ENCODE results near the gene RPS6KA2.

RPS6KA2 gene

GRCh38 chr6:166650824-166651807 is 24.1 kb upstream of the RPS6KA2 start:
- H3K36me3 ChIP-seq (ENCODE audit: control insufficient read depth in 4 of 4, insufficient read depth in 4 of 4, low read length in 3 of 4) = no peaks in the 10 kb centered on the region
- peaks cover 0 to 26% (median 11%) of the 10 kb centered on the region in 5 experiments for H3K27me3 ChIP-seq (replicated peaks in 2 of 5; ENCODE audit: control insufficient read depth in 4 of 5, insufficient read depth in 5 of 5, low read length in 4 of 5)
- H3K9me3 ChIP-seq (ENCODE audit: control extremely low read depth in 1 of 5, control insufficient read depth in 4 of 5, insufficient read depth in 2 of 5, low read depth in 1 of 5, low read length in 4 of 5) = no peaks in the 10 kb centered on the region
- peaks cover 0 to 3% (median under 1%) of the 10 kb centered on the region in 4 experiments for H3K4me1 ChIP-seq (ENCODE audit: control extremely low read depth in 1 of 4, control insufficient read depth in 4 of 4, insufficient read depth in 4 of 4, low read length in 3 of 4)
- 90% methylated on average over 7 of the region's 12 CpGs for WGBS (ENCODE audit: insufficient coverage)
- no peak overlapping the region for H3K27ac ChIP-seq (ENCODE audit: insufficient read depth in 1 of 2, low read depth in 1 of 2, low read length in 2 of 2, poor library complexity in 1 of 2, severe bottlenecking in 2 of 2)
- no peak overlapping the region for H3K4me3 ChIP-seq (ENCODE audit: control insufficient read depth in 1 of 7, extremely low read depth in 1 of 7, insufficient read depth in 4 of 7, low read depth in 2 of 7, low read length in 6 of 7)
- POLR2A ChIA-PET = interaction anchor here (0.6 kb wide), 1 partner anchor 94 kb away, joined by 3 read pairs; no protein-coding TSS in a partner anchor
- no peak for DNase-seq
- CTCF ChIA-PET = no interaction called here

- Histone ChIP-seq H3K36me3 (ENCODE audit: control insufficient read depth in 4 of 4, insufficient read depth in 4 of 4, low read length in 3 of 4) (no peaks in the 10 kb centered on the region), H3K9me3 (ENCODE audit: control extremely low read depth in 1 of 5, control insufficient read depth in 4 of 5, insufficient read depth in 2 of 5, low read depth in 1 of 5, low read length in 4 of 5) (no peaks in the 10 kb centered on the region), H3K4me1 (ENCODE audit: control extremely low read depth in 1 of 4, control insufficient read depth in 4 of 4, insufficient read depth in 4 of 4, low read length in 3 of 4) (no peaks in the 10 kb centered on the region), H3K27me3 (replicated peaks in 2 of 5; ENCODE audit: control insufficient read depth in 4 of 5, insufficient read depth in 5 of 5, low read length in 4 of 5) (peaks cover 0 to 15% (median 9%) of the 10 kb centered on the region in 5 experiments), H3K4me3 (ENCODE audit: control insufficient read depth in 1 of 7, extremely low read depth in 1 of 7, insufficient read depth in 4 of 7, low read depth in 2 of 7, low read length in 6 of 7) (no peak overlapping the region), H3K27ac (ENCODE audit: insufficient read depth in 1 of 2, low read depth in 1 of 2, low read length in 2 of 2, poor library complexity in 1 of 2, severe bottlenecking in 2 of 2) (no peak overlapping the region)
- CTCF ChIA-PET = no interaction called here
- POLR2A ChIA-PET = interaction anchor here (0.6 kb wide), 1 partner anchor 95 kb away, joined by 3 read pairs; no protein-coding TSS in a partner anchor
- WGBS (ENCODE audit: insufficient coverage) = no CpG with 5 or more reads among the region's 3 CpGs
- no peak for DNase-seq
Observed at GRCh38 chr6:166650047-166650446, 23.0 kb upstream of the RPS6KA2 start.

GRCh38 chr6:166648846-166649245 is 21.8 kb upstream of the RPS6KA2 start:
- H3K36me3 ChIP-seq (ENCODE audit: control insufficient read depth in 4 of 4, insufficient read depth in 4 of 4, low read length in 3 of 4) = no peaks in the 10 kb centered on the region
- WGBS (ENCODE audit: insufficient coverage) = 84% methylated on average over 9 of the region's 9 CpGs
- no peak overlapping the region for H3K27ac ChIP-seq (ENCODE audit: insufficient read depth in 1 of 2, low read depth in 1 of 2, low read length in 2 of 2, poor library complexity in 1 of 2, severe bottlenecking in 2 of 2)
- H3K27me3 ChIP-seq (replicated peaks in 2 of 5; ENCODE audit: control insufficient read depth in 4 of 5, insufficient read depth in 5 of 5, low read length in 4 of 5) = peaks cover 0 to 18% (median 3%) of the 10 kb centered on the region in 5 experiments
- H3K9me3 ChIP-seq (ENCODE audit: control extremely low read depth in 1 of 5, control insufficient read depth in 4 of 5, insufficient read depth in 2 of 5, low read depth in 1 of 5, low read length in 4 of 5) = peaks cover 0 to 2% (median 0%) of the 10 kb centered on the region in 5 experiments
- ChIA-PET POLR2A (no interaction called here), CTCF (no interaction called here)
- no peaks in the 10 kb centered on the region for H3K4me1 ChIP-seq (ENCODE audit: control extremely low read depth in 1 of 4, control insufficient read depth in 4 of 4, insufficient read depth in 4 of 4, low read length in 3 of 4)
- no peak overlapping the region for H3K4me3 ChIP-seq (ENCODE audit: control insufficient read depth in 1 of 7, extremely low read depth in 1 of 7, insufficient read depth in 4 of 7, low read depth in 2 of 7, low read length in 6 of 7)
- DNase-seq = no peak

- POLR2A ChIA-PET = no interaction called here
Observed at GRCh38 chr6:166647896-166648295, 20.8 kb upstream of the RPS6KA2 start.

GRCh38 chr6:166646716-166647115 is 19.7 kb upstream of the RPS6KA2 start:
- 91% methylated on average over 9 of the region's 9 CpGs for WGBS (ENCODE audit: insufficient coverage)
- Histone ChIP-seq H3K27me3 (replicated peaks in 2 of 5; ENCODE audit: control insufficient read depth in 4 of 5, insufficient read depth in 5 of 5, low read length in 4 of 5) (peaks cover 0 to 11% (median 0%) of the 10 kb centered on the region in 5 experiments), H3K4me3 (ENCODE audit: control insufficient read depth in 1 of 7, extremely low read depth in 1 of 7, insufficient read depth in 4 of 7, low read depth in 2 of 7, low read length in 6 of 7) (no peak overlapping the region), H3K4me1 (ENCODE audit: control extremely low read depth in 1 of 4, control insufficient read depth in 4 of 4, insufficient read depth in 4 of 4, low read length in 3 of 4) (no peaks in the 10 kb centered on the region), H3K27ac (ENCODE audit: insufficient read depth in 1 of 2, low read depth in 1 of 2, low read length in 2 of 2, poor library complexity in 1 of 2, severe bottlenecking in 2 of 2) (no peak overlapping the region), H3K36me3 (ENCODE audit: control insufficient read depth in 4 of 4, insufficient read depth in 4 of 4, low read length in 3 of 4) (no peaks in the 10 kb centered on the region), H3K9me3 (ENCODE audit: control extremely low read depth in 1 of 5, control insufficient read depth in 4 of 5, insufficient read depth in 2 of 5, low read depth in 1 of 5, low read length in 4 of 5) (peaks cover 0 to 11% (median 3%) of the 10 kb centered on the region in 5 experiments)
- no peak for DNase-seq
- ChIA-PET POLR2A (no interaction called here), CTCF (interaction anchor here (1.6 kb wide), 1 partner anchor 26 kb away, joined by 5 read pairs; no protein-coding TSS in a partner anchor)

More at GRCh38 chr6:166647896-166648295, 20.8 kb upstream of the RPS6KA2 start:
- no peaks in the 10 kb centered on the region for H3K4me1 ChIP-seq (ENCODE audit: control extremely low read depth in 1 of 4, control insufficient read depth in 4 of 4, insufficient read depth in 4 of 4, low read length in 3 of 4)
- CTCF ChIA-PET = no interaction called here
- H3K4me3 ChIP-seq (ENCODE audit: control insufficient read depth in 1 of 7, extremely low read depth in 1 of 7, insufficient read depth in 4 of 7, low read depth in 2 of 7, low read length in 6 of 7) = no peak overlapping the region
- H3K36me3 ChIP-seq (ENCODE audit: control insufficient read depth in 4 of 4, insufficient read depth in 4 of 4, low read length in 3 of 4) = no peaks in the 10 kb centered on the region
- peaks cover 0 to 17% (median 0%) of the 10 kb centered on the region in 5 experiments for H3K27me3 ChIP-seq (replicated peaks in 2 of 5; ENCODE audit: control insufficient read depth in 4 of 5, insufficient read depth in 5 of 5, low read length in 4 of 5)
- no peak for DNase-seq
- peaks cover 0 to 7% (median 0%) of the 10 kb centered on the region in 5 experiments for H3K9me3 ChIP-seq (ENCODE audit: control extremely low read depth in 1 of 5, control insufficient read depth in 4 of 5, insufficient read depth in 2 of 5, low read depth in 1 of 5, low read length in 4 of 5)
- 97% methylated on average over 11 of the region's 11 CpGs for WGBS (ENCODE audit: insufficient coverage)
- no peak overlapping the region for H3K27ac ChIP-seq (ENCODE audit: insufficient read depth in 1 of 2, low read depth in 1 of 2, low read length in 2 of 2, poor library complexity in 1 of 2, severe bottlenecking in 2 of 2)

- ChIA-PET CTCF (interaction anchor here (0.9 to 1.6 kb wide), 3 partner anchors 10 to 25 kb away, joined by 3 to 5 read pairs (median 3); no protein-coding TSS in a partner anchor), POLR2A (no interaction called here)
- no peaks in the 10 kb centered on the region for H3K4me1 ChIP-seq (ENCODE audit: control extremely low read depth in 1 of 4, control insufficient read depth in 4 of 4, insufficient read depth in 4 of 4, low read length in 3 of 4)
- H3K27ac ChIP-seq (ENCODE audit: insufficient read depth in 1 of 2, low read depth in 1 of 2, low read length in 2 of 2, poor library complexity in 1 of 2, severe bottlenecking in 2 of 2) = no peak overlapping the region
- H3K27me3 ChIP-seq (replicated peaks in 2 of 5; ENCODE audit: control insufficient read depth in 4 of 5, insufficient read depth in 5 of 5, low read length in 4 of 5) = peaks cover 0 to 9% (median 0%) of the 10 kb centered on the region in 5 experiments
- 97% methylated on average over 8 of the region's 8 CpGs for WGBS (ENCODE audit: insufficient coverage)
- no peak overlapping the region for H3K4me3 ChIP-seq (ENCODE audit: control insufficient read depth in 1 of 7, extremely low read depth in 1 of 7, insufficient read depth in 4 of 7, low read depth in 2 of 7, low read length in 6 of 7)
- no peaks in the 10 kb centered on the region for H3K36me3 ChIP-seq (ENCODE audit: control insufficient read depth in 4 of 4, insufficient read depth in 4 of 4, low read length in 3 of 4)
- DNase-seq = no peak
- H3K9me3 ChIP-seq (ENCODE audit: control extremely low read depth in 1 of 5, control insufficient read depth in 4 of 5, insufficient read depth in 2 of 5, low read depth in 1 of 5, low read length in 4 of 5) = peaks cover 0 to 11% (median 3%) of the 10 kb centered on the region in 5 experiments
Observed at GRCh38 chr6:166645896-166646295, 18.8 kb upstream of the RPS6KA2 start.

GRCh38 chr6:166644681-166645080 is 17.6 kb upstream of the RPS6KA2 start:
- CTCF ChIA-PET = interaction anchor here (1.2 kb wide), 1 partner anchor 21 kb away, joined by 3 read pairs; no protein-coding TSS in a partner anchor
- Histone ChIP-seq H3K27me3 (replicated peaks in 2 of 5; ENCODE audit: control insufficient read depth in 4 of 5, insufficient read depth in 5 of 5, low read length in 4 of 5) (peaks cover 0 to 15% (median 0%) of the 10 kb centered on the region in 5 experiments), H3K9me3 (ENCODE audit: control extremely low read depth in 1 of 5, control insufficient read depth in 4 of 5, insufficient read depth in 2 of 5, low read depth in 1 of 5, low read length in 4 of 5) (peaks cover 0 to 11% (median 3%) of the 10 kb centered on the region in 5 experiments), H3K4me1 (ENCODE audit: control extremely low read depth in 1 of 4, control insufficient read depth in 4 of 4, insufficient read depth in 4 of 4, low read length in 3 of 4) (peaks cover 0 to 11% (median 9%) of the 10 kb centered on the region in 4 experiments), H3K36me3 (ENCODE audit: control insufficient read depth in 4 of 4, insufficient read depth in 4 of 4, low read length in 3 of 4) (no peaks in the 10 kb centered on the region), H3K27ac (ENCODE audit: insufficient read depth in 1 of 2, low read depth in 1 of 2, low read length in 2 of 2, poor library complexity in 1 of 2, severe bottlenecking in 2 of 2) (no peak overlapping the region), H3K4me3 (ENCODE audit: control insufficient read depth in 1 of 7, extremely low read depth in 1 of 7, insufficient read depth in 4 of 7, low read depth in 2 of 7, low read length in 6 of 7) (no peak overlapping the region)
- POLR2A ChIA-PET = interaction anchor here (0.6 kb wide), 1 partner anchor 66 kb away, joined by 3 read pairs; no protein-coding TSS in a partner anchor
- DNase-seq = no peak
- 100% methylated on average over 1 of the region's 1 CpG for WGBS (ENCODE audit: insufficient coverage)
